Pancreas (tissue), 10 donors: Measurements from ENCODE around the gene DGKQ. TPM values are rescaled to one million over a fixed set of nuclear protein-coding genes. Genes with fewer than 3 reads are reported as not detected.
A peak's percentile ranks its signal among the peaks of the same experiment; 100 is the strongest.

Source experiments
- ATAC-seq, 4 donors: fragments of 200-7000 bp; cut with Tn5 transposase; one replicate each; pipeline versions ENCODE4 v1.8.0 to v1.9.1; 2020; ENCODE audit warnings: mild to moderate bottlenecking in 4 of 4, moderate library complexity in 4 of 4
- DNase-seq, 6 donors: peaks; one replicate each; pipeline ENCODE4 v3.0.0-alpha.2; 2020
- FAIRE-seq: peaks from 2 replicates; lab custom pipeline; 2012; peaks lifted over from hg19 to GRCh38; lab: Jason Lieb, UNC
- H3K27ac ChIP-seq, 4 donors: fragments of 200-600 bp; sonication (generic); 1 replicate in 3 of 4; 2 replicates in 1 of 4; pipeline versions ENCODE4 v1.5.0 to v1.8.0; 2020
- H3K27me3 ChIP-seq, 4 donors: fragments of 200-600 bp; one replicate each; pipeline ENCODE4 v1.8.0; 2021
- H3K36me3 ChIP-seq, 3 donors: fragments of 200-600 bp; sonication (generic) in 1 of 3; one replicate each; pipeline versions ENCODE4 v1.5.0 to v1.8.0; 2020 to 2021
- H3K4me1 ChIP-seq, 3 donors: fragments of 200-600 bp; one replicate each; pipeline ENCODE4 v1.8.0; 2021
- H3K4me3 ChIP-seq, 4 donors: fragments of 200-600 bp; sonication (generic) in 2 of 4; one replicate each; pipeline versions ENCODE4 v1.5.0 to v1.8.0; 2020 to 2021
- H3K9me3 ChIP-seq, 4 donors: fragments of 200-600 bp; one replicate each; pipeline ENCODE4 v1.8.0; 2021
- WGBS, 2 donors: extraction: QIAGEN DNeasy Blood & Tissue Kit; methylation state at CpG; one replicate each; pipeline ENCODE4 v1.1.7; 2013; 5-methylcytosine and 5-hydroxymethylcytosine counted together
- intact Hi-C, 3 donors: fragments of 100-400 bp; cut with DNase I; formaldehyde crosslinking; loops; one replicate each; pipeline versions ENCODE4 v1.11.1 to v1.14.2; 2022
- polyA plus RNA-seq, 2 donors: library from polyadenylated mRNA; stranded (reverse); fragments of 200-250 nt; gene quantifications; one replicate each; pipeline ENCODE4 v1.2.3, GENCODE V29; 2013
- total RNA-seq, 6 donors: library from RNA; stranded (reverse); fragmentation: NEBNext Ultra II Directional in 4 of 6; extraction: Animal tissue kit (Norgen Biotek cat#: 25700) in 4 of 6; gene quantifications; one replicate each; pipeline versions ENCODE4 v1.2.1 to v1.2.4, GENCODE V29; 2021 to 2023
- TF ChIP-seq, protein P1 (sequence below), 4 donors: fragments of 200-600 bp; sonication (generic) in 3 of 4; IDR thresholded peaks; one replicate each; pipeline versions ENCODE4 v1.5.0 to v1.8.0; 2021; ENCODE audit warnings: antibody characterized with exemption in 4 of 4
- donor health status: healthy with polysubstance abuse.
- donor health status: DM: no; HTN: no; CAD: no; lungs with moderate emphysema.
- donor health status: DM: no; HTN: no; CAD: no.
- donor health status: control.
- donor health status: control.
- donor health status: Bipolar disorder and iron deficiency.
- donor health status: DM: yes; HTN: yes; CAD: no.
- donor health status: DM: no; HTN: no; CAD: no.
- donor health status: DM: no; HTN: no; CAD: no.
- donor health status: DM: yes; HTN: yes; CAD: no.

DGKQ gene
- total and polyA plus RNA-seq, 8 donors: 5.7 to 11.7 (median 9.0) TPM

- DNase-seq: peak in 2 of 6 donors; percentile 52 to 75
- Histone ChIP-seq H3K36me3 (no peaks in the 10 kb centered on the region), H3K4me3 (no peak overlapping the region), H3K27ac (no peak overlapping the region), H3K9me3 (no peaks in the 10 kb centered on the region), H3K27me3 (no peaks in the 10 kb centered on the region), H3K4me1 (no peaks in the 10 kb centered on the region)
- no peak for FAIRE-seq
- 87 to 90% methylated on average over 15 to 16 of the region's 16 CpGs for WGBS, 2 donors
- peak in 1 of 4 donors; percentile 6 for ATAC-seq
- intact Hi-C loops: no loop called here
- TF ChIP-seq, protein P1, sequence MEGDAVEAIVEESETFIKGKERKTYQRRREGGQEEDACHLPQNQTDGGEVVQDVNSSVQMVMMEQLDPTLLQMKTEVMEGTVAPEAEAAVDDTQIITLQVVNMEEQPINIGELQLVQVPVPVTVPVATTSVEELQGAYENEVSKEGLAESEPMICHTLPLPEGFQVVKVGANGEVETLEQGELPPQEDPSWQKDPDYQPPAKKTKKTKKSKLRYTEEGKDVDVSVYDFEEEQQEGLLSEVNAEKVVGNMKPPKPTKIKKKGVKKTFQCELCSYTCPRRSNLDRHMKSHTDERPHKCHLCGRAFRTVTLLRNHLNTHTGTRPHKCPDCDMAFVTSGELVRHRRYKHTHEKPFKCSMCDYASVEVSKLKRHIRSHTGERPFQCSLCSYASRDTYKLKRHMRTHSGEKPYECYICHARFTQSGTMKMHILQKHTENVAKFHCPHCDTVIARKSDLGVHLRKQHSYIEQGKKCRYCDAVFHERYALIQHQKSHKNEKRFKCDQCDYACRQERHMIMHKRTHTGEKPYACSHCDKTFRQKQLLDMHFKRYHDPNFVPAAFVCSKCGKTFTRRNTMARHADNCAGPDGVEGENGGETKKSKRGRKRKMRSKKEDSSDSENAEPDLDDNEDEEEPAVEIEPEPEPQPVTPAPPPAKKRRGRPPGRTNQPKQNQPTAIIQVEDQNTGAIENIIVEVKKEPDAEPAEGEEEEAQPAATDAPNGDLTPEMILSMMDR (IDR thresholded peaks at IDR 0.05): no peak
These were observed 13.2 kb downstream of the DGKQ start for GRCh38 chr4:960140-960635.

DNA sequence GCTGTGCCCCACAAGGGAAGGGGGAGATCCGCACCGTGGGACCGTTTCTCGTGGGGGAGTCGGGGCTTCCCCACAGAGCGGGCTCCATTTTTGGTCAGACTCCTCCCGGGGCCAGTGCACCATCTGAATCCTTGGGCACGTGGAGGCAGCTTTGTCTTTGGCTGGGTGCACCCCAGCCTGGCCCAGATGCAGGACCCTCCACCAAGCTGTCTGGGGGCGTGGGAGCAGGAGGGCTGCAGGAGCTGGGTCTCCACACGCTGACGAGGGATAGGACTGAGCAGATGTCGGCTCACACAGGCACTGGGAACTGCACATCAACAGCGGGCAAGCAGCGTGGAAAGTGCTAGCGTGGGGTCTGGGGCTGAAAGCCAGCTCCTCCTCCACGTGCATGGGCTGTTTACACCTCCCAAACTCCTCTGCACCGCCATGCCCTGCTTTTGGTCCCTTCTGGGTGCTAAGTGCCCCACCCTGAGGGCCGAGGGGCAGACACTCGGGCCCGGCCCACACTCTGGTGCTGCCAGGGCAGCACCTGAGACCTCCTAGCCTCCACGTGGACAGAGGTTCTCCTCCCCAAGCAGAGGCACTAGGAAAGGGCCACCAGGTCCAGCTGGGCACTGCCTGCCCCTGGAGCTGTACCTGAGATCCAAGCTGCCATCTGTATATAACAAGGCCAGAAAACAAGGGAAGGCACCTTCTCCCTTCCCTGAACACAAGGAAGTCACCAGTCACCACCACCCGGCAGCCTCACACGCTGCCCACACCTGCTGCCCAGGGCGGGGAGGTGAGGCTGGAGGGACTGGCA, 13.8 kb downstream of the DGKQ start:
- H3K9me3 ChIP-seq: no peaks in the 10 kb centered on the region
- intact Hi-C loops: no loop called here
- H3K4me1 ChIP-seq: no peaks in the 10 kb centered on the region
- no peaks in the 10 kb centered on the region for H3K27me3 ChIP-seq
- 86 to 89% methylated on average over 23 to 24 of the region's 24 CpGs for WGBS, 2 donors
- FAIRE-seq (no peak), ATAC-seq (no peak), DNase-seq (peak in 3 of 6 donors; percentile 2 to 44 (median 13))
- no peak overlapping the region for H3K4me3 ChIP-seq
- TF ChIP-seq, protein P1 (IDR thresholded peaks at IDR 0.05): no peak
- no peak overlapping the region for H3K27ac ChIP-seq
- H3K36me3 ChIP-seq: no peaks in the 10 kb centered on the region

DNA sequence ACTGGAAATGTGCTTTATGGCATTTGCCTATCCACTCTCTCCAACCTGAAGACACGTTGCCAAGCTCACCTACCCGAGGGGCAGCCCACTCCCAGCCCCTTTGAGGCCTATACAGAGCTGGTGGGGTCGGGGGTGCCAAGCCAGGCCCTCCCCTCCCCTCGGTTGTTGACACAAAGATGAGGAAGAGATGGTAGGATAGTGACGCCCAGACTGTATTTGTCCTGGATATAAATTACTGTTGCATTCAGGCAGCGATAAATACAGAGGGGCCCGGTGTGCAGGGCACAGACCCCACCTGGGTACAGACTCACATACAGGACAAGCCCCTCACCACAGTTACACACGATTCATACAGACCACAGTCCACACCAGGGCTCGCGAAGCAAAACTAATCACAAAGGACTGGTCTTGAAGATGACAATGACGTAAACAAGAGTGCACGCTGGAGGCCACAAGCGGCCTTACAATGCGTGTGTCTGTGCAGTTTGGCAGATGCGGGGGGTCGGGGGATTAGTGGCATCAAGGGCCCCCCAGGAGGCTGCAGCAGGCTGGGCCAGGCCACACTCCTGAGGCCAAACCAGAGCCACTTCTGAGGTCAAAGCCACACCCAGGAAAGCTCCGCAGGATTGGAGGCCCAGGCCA, 14.6 kb downstream of the DGKQ start:
- FAIRE-seq (no peak), DNase-seq (peak in 2 of 6 donors; percentile 1 to 35), ATAC-seq (no peak)
- no peaks in the 10 kb centered on the region for H3K27me3 ChIP-seq
- TF ChIP-seq, protein P1 (IDR thresholded peaks at IDR 0.05): no peak
- no peaks in the 10 kb centered on the region for H3K4me1 ChIP-seq
- 82% methylated on average over 16 to 17 of the region's 17 CpGs for WGBS, 2 donors
- H3K27ac ChIP-seq: no peak overlapping the region
- no peaks in the 10 kb centered on the region for H3K36me3 ChIP-seq
- no peaks in the 10 kb centered on the region for H3K9me3 ChIP-seq
- intact Hi-C loops: no loop called here
- H3K4me3 ChIP-seq: no peak overlapping the region

- Histone ChIP-seq H3K9me3 (no peaks in the 10 kb centered on the region), H3K27me3 (no peaks in the 10 kb centered on the region), H3K36me3 (no peaks in the 10 kb centered on the region), H3K4me1 (no peaks in the 10 kb centered on the region), H3K27ac (no peak overlapping the region), H3K4me3 (no peak overlapping the region)
- intact Hi-C loops: no loop called here
- WGBS, 2 donors: 92 to 95% methylated on average over 17 of the region's 17 CpGs
- DNase-seq: peak in 1 of 6 donors; percentile 1
- FAIRE-seq: no peak
- no peak for ATAC-seq
- TF ChIP-seq, protein P1 (IDR thresholded peaks at IDR 0.05): no peak
These were observed 15.1 kb downstream of the DGKQ start for GRCh38 chr4:958314-958665.
